Cortex of kidney (tissue), 1 donor: ENCODE measurements around the gene STX2.
"Not testable (repeated sequence)": the region's sequence is repeated elsewhere in the genome, so short reads cannot be mapped to it uniquely, and the experiment has no call there.

Source experiments
- DNase-seq: peaks from one replicate; lab custom pipeline; 2025; lab: John Stamatoyannopoulos, UW

The STX2 gene

GRCh38 chr12:130870442-130871285, 31.6 kb upstream of the STX2 start:
- DNase-seq: no peak

GRCh38 chr12:130868412-130868811, 29.4 kb upstream of the STX2 start:
- DNase-seq: no peak

DNA sequence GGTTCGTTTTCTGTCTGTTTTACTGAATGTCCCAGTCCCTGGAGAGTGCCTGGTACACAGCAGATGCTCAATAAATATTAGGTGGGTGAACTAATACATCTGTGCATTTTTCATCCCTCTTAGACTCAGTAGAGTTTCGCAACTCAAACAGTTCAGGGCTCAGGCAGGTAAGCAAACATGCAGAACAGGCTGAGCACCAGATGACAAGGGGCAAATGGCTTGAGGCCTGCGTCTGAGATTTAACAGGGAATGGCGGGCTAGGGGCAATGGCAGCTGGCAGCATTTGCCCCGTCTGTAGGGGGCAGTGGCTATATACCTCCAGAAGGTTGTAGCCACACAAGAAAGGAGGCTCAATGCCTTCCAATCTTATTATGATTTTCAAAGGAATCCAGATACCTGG, 24.2 kb upstream of the STX2 start:
- DNase-seq: no peak

GRCh38 chr12:130862771-130863170, 23.7 kb upstream of the STX2 start:
- DNase-seq: not testable (repeated sequence)

- DNase-seq: no peak
These were observed 23.1 kb upstream of the STX2 start for GRCh38 chr12:130862161-130862560.

DNA sequence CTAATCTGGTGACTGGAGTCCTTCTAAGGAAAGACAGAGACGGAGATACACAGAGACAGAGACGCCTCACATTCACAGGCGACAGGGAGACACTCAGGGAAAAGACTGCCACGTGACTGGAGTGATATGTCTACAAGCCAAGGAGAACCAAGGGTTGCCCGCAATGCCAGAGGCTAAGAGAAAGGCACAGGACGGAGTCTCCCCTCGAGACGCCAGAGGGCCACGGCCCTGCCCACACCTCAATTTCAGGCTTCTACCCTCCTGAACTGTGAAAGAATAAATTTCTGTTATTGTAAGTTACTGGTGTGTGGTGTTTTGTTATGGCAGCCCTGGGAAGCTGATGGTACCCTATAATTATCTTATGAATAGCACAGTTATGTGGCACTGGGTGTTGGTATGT, 21.3 kb upstream of the STX2 start:
- DNase-seq: no peak

DNA sequence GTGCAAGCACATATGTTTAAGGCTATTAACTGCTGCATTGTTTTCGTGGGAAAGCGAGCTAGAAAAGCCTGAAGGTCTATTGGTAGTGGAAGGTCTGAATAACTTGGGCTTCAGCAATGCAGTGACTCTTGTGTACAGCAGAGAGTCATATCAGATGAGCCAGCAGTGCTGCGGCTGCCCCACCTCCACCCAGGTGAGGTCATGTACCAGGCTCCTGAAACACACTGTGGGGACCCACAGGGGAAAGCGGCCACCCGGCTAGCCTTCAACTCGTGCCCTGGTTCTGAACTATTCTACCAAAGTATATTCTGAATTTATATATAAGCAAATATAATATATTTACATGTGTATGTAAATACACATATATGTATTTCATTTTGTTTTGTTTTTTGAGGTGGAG, 20.1 kb upstream of the STX2 start:
- no peak for DNase-seq

DNA sequence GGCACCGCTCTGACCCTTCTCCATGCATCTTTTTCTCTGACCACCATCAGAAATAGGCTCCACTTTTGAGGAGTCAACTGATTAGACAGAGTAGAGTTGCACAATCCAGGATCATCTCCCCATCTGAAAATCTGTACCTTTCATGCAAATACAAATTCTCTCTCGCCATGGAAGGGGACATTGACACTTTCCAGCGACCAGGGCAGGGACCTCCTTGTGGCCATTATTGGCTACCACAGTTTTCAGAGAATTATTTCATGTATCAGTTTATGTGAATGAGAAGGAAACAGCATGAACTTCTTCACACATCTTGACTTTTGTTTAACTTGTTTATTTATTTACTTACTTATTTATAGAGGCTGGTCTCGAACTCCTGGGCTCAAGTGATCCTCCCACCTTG, 19.0 kb upstream of the STX2 start:
- no peak for DNase-seq

DNA sequence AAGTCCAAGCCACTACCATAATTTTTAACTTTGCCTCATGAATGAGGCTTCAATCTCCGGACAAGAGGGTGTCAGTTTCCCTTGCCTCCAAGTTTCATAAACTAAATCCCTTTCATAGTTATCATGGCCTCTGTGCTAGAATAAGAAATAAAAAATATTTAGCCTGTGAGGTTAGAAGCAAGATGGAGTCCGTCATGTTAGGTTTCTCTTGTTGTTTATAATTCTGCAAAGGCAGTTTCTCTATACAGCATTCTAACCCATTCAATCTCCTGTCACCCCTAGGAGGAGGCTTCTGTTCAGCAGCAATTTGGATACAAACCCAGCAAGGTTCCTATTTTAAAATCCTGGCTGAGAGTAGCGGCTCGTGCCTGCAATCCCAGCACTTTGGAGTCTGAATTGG, 17.0 kb upstream of the STX2 start:
- no peak for DNase-seq

DNA sequence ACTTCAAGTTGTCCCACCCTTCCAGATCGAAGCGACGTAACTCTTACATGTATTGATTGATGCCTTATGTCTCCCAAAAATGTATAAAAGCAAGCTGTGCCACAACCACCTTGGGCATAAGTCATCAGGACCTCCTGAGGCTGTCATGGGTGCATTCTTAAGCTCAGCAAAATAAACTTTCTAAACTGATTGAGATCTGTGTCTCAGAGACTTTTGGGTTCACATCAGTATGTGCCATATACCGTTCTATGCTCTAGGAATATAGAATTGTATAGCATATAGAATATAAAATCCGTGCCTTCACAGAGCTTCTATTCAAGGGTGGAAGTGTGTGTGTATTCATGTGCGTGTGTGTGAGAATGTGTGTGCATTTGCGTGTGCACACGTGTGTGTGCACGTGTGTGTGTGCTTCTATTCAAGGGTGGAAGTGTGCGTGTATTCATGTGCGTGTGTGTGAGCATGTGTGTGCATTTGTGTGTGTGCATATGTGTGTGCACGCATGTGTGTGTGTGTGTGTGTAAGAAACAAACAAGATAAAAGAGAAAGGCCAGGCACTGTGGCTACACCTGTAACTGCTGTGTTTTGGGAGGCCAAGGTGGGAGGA, 11.5 kb upstream of the STX2 start:
- no peak for DNase-seq

- DNase-seq: no peak
These were observed 10.7 kb upstream of the STX2 start for GRCh38 chr12:130849561-130850417.

DNA sequence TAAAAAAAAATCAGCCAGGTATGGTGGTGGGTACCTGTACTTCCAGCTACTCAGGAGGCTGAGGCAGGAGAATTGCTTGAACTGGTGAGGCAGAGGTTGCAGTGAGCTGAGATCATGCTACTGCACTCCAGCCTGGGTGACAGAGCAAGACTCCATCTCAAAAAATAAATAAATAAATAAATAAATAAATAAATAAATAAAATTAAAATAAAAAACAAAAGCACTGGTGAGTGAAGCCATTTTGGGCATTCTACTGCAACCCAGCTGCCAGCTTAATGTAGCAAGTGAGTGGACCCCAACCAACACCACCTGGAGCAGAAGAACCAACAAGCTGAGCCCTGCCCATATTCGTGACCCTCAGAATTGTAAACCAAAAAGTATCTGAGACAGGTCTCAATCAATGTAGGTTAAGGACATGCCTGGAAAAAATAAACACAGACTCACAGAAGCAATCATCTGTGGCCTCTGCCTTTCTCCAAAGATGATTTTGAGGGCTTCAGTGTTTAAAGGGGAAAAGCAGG, 9.8 kb upstream of the STX2 start:
- DNase-seq: not testable (repeated sequence)

DNA sequence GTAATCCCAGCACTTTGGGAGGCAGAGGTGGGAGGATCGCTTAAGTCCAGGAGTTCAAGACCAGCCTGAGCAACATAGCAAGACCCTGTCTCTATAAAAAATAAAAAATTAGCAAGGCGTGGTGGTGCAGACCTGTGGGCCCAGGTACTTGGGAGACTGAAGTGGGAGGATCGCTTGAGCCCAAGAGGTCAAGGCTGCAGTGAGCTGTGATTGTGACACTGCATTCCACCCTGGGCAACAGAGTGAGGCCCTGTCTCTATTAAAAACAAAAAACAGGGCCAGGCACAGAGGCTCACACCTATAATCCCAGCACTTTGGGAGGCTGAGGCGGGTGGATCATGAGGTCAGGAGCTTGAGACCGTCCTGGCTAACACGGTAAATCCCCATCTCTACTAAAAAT, 9.1 kb upstream of the STX2 start:
- DNase-seq: not testable (repeated sequence)

- DNase-seq: no peak
These were observed 8.1 kb upstream of the STX2 start for GRCh38 chr12:130847112-130847511.

DNA sequence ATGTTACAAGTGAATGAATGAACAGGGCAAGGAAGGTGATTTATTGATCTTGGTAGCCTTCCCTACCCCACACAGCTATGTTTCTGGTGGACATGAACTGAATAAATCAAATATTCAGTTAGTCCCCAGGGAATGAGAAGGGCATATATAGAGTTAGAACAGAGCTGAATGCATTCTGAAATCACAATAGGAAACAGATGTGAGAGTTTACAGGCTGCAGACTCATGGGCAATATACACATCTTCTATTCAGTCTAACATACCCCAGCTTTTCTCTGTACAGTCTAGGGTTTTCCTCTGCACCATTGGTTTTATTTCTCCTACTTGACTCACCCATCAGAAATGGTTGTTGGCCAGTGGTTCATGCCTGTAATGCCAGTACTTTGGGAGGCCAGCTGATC, 7.3 kb upstream of the STX2 start:
- no peak for DNase-seq

- DNase-seq: no peak
These were observed 837 bp upstream of the STX2 start for GRCh38 chr12:130839770-130840404.

DNA sequence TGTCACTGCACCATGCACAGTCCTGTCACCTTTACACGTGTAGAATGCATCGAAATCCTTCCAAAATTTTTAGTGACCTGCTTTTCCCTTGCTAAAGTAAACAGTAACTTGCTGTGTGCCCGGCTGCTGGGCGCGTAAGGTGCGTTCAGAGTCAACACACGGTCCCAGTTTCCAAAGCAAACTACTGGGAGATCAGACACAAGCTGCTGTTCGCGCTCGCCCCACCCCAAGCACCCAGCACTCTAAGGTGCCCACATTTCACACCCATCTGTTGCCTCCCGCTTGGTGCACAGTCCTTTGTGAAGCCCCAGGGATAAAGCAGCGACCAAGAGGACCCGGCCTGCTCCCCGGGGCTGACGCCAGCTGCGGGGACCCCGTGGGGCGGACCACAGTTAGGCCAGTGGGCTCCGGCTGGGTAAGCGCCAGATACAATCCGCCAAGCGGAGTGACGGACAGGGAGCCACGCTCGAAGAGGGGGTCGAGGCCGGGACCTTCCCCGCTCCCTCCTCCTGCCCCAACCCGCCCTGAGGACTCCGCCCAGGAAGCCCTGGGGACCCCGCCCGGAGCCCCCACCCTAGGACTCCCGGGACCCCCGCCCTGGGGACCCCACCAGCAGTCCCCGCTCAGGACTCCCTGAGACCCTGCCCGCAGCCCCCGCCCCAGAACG, 633 bp downstream of the STX2 start:
- DNase-seq: no peak

DNA sequence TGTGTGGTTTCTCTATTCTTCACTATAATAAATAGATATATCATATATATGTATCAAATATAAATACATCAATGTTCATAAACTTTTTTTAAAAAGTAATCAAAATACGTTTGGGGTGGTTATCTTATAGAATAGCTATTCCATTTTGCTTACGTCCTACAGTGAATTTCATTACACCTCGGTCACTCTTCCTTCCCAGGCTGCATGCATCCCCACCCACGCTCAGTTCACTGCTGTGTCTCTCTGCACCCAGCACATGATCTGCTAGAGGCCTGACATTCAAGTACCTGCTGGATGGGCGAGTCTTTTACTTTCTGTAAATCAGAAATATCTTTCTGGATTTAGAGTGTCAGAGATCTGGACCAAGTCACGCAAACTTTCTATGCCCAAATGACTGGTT, 3.6 kb downstream of the STX2 start:
- DNase-seq: no peak

DNA sequence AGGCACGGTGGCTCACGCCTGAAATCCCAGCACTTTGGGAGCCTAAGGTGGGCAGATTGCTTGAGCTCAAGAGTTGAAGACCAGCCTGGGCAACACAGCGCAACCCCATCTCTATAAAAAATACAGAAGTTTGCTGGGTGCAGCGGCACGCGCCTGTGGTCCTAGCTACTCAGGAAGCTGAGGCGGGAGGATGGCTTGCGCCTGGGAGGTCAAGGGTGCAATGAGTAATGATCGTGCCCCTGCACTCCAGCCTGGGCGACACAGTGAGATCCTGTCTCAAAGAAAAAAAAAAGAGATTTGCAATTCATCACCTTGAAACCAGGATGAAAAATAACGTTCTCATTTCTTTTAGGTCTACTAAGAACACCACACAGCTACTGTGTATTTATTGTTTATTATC, 4.0 kb downstream of the STX2 start:
- DNase-seq: no peak

- no peak for DNase-seq
These were observed 6.4 kb downstream of the STX2 start for GRCh38 chr12:130832561-130833209.

DNA sequence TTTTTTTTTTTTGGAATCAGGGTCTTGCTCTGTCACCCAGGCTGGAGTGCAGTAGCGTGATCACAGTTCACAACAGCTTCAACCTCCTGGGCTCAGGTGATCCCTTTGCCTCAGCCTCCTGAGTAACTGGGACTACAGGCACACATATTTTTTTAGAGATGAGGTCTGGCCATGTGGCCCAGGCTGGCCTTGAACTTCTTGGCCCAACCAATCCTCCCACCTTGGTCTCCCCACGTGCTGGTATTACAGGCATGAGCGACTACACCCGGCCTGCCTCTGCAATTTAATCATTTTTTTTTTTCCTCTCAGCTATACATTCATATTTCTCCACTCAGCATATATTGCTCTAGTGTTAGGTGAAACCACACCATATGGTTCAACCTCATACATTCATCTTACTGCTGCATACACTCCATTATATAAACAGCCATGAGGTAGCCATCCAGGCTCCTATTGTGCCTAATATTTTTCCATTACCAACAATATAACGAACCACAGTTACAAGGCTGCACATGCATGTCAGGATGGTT, 7.1 kb downstream of the STX2 start:
- DNase-seq: no peak
